ENCODE results near the gene MTREX.

DNA sequence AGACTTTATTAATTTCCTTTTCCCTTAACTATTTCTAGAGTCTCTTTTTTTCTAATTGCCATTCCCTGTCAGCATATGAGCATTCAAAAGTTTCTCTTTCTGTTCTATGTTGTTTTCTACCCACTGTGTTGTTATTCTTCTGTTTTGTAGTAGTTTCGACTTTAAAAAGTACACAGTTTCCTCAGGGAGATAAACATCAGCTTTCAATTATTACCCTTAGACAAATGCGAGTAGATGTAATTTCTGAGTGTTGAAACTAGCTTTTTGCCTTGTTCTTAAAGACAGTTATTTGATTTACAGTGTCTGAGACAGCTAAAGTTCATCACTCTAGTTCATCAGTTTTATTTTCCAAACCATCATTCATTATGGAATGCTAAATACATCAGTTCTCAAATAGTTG, 19.5 kb downstream of the MTREX start:
- TF ChIP-seq, protein P1, sequence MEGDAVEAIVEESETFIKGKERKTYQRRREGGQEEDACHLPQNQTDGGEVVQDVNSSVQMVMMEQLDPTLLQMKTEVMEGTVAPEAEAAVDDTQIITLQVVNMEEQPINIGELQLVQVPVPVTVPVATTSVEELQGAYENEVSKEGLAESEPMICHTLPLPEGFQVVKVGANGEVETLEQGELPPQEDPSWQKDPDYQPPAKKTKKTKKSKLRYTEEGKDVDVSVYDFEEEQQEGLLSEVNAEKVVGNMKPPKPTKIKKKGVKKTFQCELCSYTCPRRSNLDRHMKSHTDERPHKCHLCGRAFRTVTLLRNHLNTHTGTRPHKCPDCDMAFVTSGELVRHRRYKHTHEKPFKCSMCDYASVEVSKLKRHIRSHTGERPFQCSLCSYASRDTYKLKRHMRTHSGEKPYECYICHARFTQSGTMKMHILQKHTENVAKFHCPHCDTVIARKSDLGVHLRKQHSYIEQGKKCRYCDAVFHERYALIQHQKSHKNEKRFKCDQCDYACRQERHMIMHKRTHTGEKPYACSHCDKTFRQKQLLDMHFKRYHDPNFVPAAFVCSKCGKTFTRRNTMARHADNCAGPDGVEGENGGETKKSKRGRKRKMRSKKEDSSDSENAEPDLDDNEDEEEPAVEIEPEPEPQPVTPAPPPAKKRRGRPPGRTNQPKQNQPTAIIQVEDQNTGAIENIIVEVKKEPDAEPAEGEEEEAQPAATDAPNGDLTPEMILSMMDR (IDR thresholded peaks at IDR 0.05 in 8 of 11, conservative IDR thresholded peaks at IDR 0.05 in 3 of 11): no peak
- no peak for TF ChIP-seq POLR2AphosphoS5 (IDR thresholded peaks at IDR 0.05)

Data from spleen (tissue), 7 donors.